Measurements from ENCODE around the gene GFOD1.
"Not testable (repeated sequence)": the region's sequence is repeated elsewhere in the genome, so short reads cannot be mapped to it uniquely, and the experiment has no call there.

Gene GFOD1

DNA sequence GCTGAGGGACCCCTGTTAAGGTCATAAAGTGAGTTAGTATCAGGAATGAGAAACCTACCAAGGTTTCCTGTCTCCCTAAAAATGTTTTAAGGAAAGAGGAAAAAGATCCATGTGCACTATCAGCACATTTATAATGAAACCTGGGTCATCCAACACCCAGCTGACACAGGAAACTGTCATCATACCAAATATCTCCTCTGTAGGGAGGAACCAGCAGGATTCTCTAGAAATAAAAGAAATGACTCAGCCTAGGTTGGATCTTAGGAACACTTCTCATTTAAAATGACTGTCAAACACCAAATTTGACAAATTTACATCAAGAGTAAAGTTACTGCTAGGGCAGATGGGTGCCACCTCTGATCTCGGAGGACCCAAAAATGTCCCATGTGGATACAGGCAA, 21.7 kb downstream of the GFOD1 start:
- Histone ChIP-seq H3K4me3 (no peak overlapping the region), H3K27ac (no peak overlapping the region)
- TF ChIP-seq, protein P1, sequence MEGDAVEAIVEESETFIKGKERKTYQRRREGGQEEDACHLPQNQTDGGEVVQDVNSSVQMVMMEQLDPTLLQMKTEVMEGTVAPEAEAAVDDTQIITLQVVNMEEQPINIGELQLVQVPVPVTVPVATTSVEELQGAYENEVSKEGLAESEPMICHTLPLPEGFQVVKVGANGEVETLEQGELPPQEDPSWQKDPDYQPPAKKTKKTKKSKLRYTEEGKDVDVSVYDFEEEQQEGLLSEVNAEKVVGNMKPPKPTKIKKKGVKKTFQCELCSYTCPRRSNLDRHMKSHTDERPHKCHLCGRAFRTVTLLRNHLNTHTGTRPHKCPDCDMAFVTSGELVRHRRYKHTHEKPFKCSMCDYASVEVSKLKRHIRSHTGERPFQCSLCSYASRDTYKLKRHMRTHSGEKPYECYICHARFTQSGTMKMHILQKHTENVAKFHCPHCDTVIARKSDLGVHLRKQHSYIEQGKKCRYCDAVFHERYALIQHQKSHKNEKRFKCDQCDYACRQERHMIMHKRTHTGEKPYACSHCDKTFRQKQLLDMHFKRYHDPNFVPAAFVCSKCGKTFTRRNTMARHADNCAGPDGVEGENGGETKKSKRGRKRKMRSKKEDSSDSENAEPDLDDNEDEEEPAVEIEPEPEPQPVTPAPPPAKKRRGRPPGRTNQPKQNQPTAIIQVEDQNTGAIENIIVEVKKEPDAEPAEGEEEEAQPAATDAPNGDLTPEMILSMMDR (IDR thresholded peaks at IDR 0.05) = no peak
- no peak for DNase-seq (ENCODE audit: low spot score)

DNA sequence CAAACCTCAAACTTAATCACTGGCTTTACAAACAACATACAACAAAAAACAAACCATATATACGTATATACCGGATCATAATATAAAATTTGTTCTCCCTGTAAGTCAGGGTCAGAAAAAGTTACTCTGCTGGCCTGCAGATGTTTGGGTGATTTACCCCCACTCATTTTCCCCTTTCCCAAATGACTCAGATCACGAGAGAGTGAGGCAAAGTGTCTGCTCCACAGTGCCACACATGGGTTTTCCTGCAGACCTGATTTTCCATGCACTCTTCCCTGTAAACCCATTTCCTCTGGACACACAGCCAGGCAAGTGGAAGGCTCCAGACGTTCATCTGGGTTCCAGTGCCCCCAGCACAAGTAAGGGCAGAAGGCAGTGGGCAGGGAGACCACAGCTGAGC, 23.5 kb downstream of the GFOD1 start:
- DNase-seq (ENCODE audit: low spot score) = no peak
- TF ChIP-seq, protein P1 (IDR thresholded peaks at IDR 0.05) = no peak
- H3K27ac ChIP-seq = no peak overlapping the region
- H3K4me3 ChIP-seq = no peak overlapping the region

DNA sequence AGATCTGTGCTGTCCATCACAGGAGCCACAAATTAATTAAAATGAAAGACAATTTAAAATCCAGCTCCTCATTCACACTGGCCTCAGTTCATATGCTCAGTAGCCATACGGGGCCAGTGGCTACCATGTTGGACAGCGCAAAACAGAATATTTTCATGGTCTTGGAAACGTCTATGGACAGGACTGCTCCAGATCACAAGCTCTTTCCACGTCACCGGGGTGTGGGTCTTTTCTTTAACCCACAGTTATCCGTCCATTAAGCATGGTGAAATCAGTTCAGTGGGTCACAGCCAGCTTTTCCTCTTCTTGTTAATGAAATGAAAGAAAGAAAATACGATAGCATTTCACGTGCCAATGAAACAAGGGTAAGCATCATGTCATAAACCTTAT, 24.1 kb downstream of the GFOD1 start:
- Histone ChIP-seq H3K4me3 (no peak overlapping the region), H3K27ac (no peak overlapping the region)
- TF ChIP-seq, protein P1 (IDR thresholded peaks at IDR 0.05) = no peak
- DNase-seq (ENCODE audit: low spot score) = no peak

DNA sequence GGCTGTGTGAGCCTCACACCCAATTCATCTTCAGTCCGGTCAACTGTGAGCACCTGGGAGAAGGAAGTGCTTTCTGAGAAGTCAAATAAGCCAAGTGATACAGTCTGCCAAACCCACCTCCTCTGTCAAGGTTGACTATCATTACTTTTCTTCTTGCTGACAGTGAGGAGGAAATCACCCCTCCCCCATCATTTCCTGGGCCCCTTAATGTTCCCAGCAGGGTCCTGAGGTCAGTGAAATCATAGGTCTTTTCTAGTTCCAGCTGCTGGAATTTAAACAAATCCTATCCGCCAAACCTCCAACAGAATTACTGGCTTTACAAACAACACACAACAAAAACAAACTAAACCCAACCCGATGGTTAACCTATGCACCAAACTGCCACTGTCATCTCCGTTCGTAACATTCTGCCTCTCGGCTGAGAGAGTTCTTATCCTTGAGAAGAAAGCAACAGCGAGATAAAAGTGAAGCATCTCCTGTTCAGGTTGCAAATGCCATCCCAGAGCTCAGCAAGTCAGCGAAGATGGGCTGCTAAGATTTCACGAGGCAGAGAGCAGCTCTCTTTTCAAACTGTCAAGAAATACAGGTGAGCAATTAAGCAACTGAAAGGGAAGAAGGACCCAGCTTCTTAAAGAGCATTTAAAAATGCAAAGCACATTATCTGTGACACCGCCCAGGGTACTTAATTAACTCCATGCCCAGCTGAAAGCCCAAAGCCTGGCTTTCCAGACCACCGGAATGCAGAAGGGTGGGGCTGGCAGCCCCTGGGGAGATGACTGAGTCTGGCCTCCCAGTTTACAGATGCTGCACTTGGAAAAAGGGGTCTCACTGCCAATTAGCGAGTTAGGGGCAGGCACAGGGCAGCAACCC, 24.7 kb downstream of the GFOD1 start:
- H3K4me3 ChIP-seq = no peak overlapping the region
- H3K27ac ChIP-seq = no peak overlapping the region
- DNase-seq (ENCODE audit: low spot score) = no peak
- TF ChIP-seq, protein P1 (IDR thresholded peaks at IDR 0.05) = no peak

DNA sequence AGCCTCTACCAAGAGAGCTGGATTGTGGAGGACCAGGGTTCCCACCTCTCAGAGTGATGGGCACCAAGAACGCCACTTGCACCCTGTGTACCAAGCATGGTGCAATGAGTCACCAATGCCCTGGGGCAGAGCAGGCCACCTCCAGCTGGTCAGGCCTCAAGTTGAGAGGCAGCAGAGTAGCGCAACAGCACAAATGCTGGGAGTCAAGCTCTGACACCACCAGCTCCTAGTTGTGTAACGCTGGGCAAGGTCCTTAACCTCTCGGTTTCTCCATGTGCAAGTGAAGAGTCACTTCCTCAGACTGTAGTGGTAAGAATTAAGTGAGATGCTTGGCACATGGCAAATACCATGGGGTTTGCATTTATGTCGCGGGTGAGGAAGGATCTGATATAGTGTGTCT, 25.6 kb downstream of the GFOD1 start:
- Histone ChIP-seq H3K27ac (no peak overlapping the region), H3K4me3 (no peak overlapping the region)
- TF ChIP-seq, protein P1 (IDR thresholded peaks at IDR 0.05) = no peak
- no peak for DNase-seq (ENCODE audit: low spot score)

DNA sequence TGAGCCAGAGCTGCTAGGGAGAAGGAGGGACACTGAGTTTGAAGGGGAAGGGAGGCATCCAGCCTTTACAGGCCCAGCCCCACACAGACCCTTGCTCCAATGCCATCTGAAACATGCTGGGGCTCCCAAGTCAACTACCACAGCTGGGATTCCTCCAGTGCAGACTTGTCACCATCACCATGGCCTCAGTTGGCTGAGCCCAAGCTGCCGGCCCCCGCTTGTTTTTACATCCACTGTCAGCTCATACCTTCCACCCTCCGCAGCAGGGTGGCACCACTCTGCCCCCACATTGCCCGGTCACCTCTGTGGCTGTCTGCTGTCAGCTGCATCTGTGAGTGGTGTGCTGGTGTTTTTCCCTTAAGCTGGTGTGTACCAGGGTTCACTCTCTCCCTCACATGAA, 26.1 kb downstream of the GFOD1 start:
- Histone ChIP-seq H3K27ac (no peak overlapping the region), H3K4me3 (no peak overlapping the region)
- DNase-seq (ENCODE audit: low spot score) = no peak
- TF ChIP-seq, protein P1 (IDR thresholded peaks at IDR 0.05) = no peak

DNA sequence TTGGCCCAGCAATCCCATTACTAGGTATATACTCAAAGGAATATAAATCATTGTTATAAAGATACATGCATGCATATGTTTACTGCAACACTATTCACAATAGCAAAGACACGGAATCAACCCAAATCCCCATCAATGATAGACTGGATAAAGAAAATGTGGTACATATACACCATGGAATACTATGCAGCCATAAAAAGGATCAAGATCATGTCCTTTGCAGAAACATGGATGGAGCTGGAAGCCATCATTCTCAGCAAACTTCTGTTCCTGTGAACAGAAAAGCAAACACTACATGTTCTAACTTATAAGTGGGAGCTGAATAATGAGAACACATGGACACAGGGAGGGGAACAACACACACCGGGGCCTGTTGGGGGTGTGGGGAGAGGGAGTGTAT, 27.1 kb downstream of the GFOD1 start:
- H3K27ac ChIP-seq; H3K4me3 ChIP-seq; DNase-seq (ENCODE audit: low spot score): not testable (repeated sequence)
